Measurements from ENCODE around the gene RAPGEF1.

DNA sequence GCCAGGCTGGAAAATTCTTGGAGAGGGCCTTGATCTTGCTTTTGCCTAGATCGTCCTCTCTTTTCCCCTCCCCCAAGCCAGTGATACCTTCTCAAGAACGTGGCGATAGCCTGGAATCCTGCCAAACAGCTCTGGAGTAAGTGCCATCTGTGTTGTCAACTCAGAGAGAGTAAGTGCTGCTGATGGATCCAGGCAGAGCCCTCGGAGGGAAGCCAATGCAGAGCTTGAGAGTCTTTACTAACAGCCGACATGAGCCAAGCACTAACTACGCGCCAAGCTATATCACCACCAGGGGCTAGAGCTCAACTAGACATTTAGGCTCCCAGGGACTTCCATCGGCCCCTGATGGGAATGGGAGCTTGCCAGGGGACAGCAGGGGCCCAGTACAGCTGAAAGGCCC lies 17.6 kb downstream of the RAPGEF1 start:
- TF ChIP-seq SPI1 (IDR thresholded peaks at IDR 0.05; ENCODE audit: low read depth, low read length) (no peak), POLR2A (IDR thresholded peaks at IDR 0.05; ENCODE audit: low read depth, low read length) (no peak), POLR2AphosphoS5 (IDR thresholded peaks at IDR 0.05; ENCODE audit: low read depth, low read length) (no peak), TAF1 (IDR thresholded peaks at IDR 0.05; ENCODE audit: low read depth, low read length) (no peak), PAX5 (IDR thresholded peaks at IDR 0.05; ENCODE audit: insufficient read depth, low read length, severe bottlenecking) (no peak)
